B cell (primary cell): Measurements from ENCODE around the gene NFE2L1. TPM values are rescaled to one million over a fixed set of nuclear protein-coding genes. Genes with fewer than 3 reads are reported as not detected.

ENCODE experiments used
- ATAC-seq: fragments of 200-7000 bp; cut with Tn5 transposase; one replicate; pipeline ENCODE4 v1.10.0; 2021; ENCODE audit warnings: low read depth, mild to moderate bottlenecking, moderate number of reproducible peaks, moderate library complexity
- CTCF ChIA-PET: fragments of 350-600 bp; sonication (Branson Sonifier 250); formaldehyde crosslinking; loops from one replicate; lab custom pipeline; 2021; ENCODE audit warnings: antibody characterized with exemption, inconsistent platforms; lab: Charles Lee
- POLR2A ChIA-PET: fragments of 350-600 bp; sonication (Branson Sonifier 250); formaldehyde crosslinking; loops from one replicate; lab custom pipeline; 2021; ENCODE audit warnings: antibody characterized with exemption; lab: Charles Lee
- DNase-seq: peaks from one replicate; pipeline ENCODE4 v3.0.0; 2013
- H2AFZ ChIP-seq: 2 replicates; pipeline ENCODE4 v1.6.1; 2012; ENCODE audit warnings: mild to moderate bottlenecking, low read depth, low read length; ENCODE audit not compliant: insufficient read depth, poor library complexity, severe bottlenecking
- H3K27ac ChIP-seq, 2 donors: 1 replicate in 1 of 2; 2 replicates in 1 of 2; pipeline ENCODE4 v1.5.1; 2012 to 2013; ENCODE audit warnings: low read length in 2 of 2, mild to moderate bottlenecking in 2 of 2, moderate library complexity in 1 of 2
- H3K27me3 ChIP-seq, 4 experiments: fragments of 200-600 bp in 1 of 4; sonication (generic) in 1 of 4; replicated peaks in 1 of 4; 1 replicate in 2 of 4; 2 replicates in 2 of 4; pipeline versions ENCODE4 v1.6.1 to v1.7.0; 2013 to 2016; ENCODE audit warnings: low read length in 3 of 4, mild to moderate bottlenecking in 2 of 4, mixed read lengths in 1 of 4, moderate library complexity in 1 of 4; ENCODE audit not compliant: insufficient read depth in 4 of 4, control insufficient read depth in 3 of 4; ENCODE audit errors: control extremely low read depth in 1 of 4
- H3K36me3 ChIP-seq, 2 experiments: replicated peaks in 1 of 2; 1 replicate in 1 of 2; 2 replicates in 1 of 2; pipeline versions ENCODE4 v1.6.1 to v1.7.1; 2013; ENCODE audit warnings: low read length in 1 of 2; ENCODE audit not compliant: insufficient read depth in 2 of 2, control insufficient read depth in 1 of 2; ENCODE audit errors: control extremely low read depth in 1 of 2, extremely low read depth in 1 of 2
- H3K4me1 ChIP-seq, 2 donors: fragments of 200-600 bp in 1 of 2; sonication (generic) in 1 of 2; 1 replicate in 1 of 2; 2 replicates in 1 of 2; pipeline versions ENCODE4 v1.5.1 to v1.6.1; 2013 to 2017; ENCODE audit warnings: low read length in 2 of 2; ENCODE audit not compliant: control insufficient read depth in 2 of 2, insufficient read depth in 2 of 2
- H3K4me2 ChIP-seq: replicated peaks from 2 replicates; pipeline ENCODE3; 2012; ENCODE audit warnings: mild to moderate bottlenecking, low read depth, low read length; ENCODE audit not compliant: poor library complexity, severe bottlenecking
- H3K4me3 ChIP-seq, 5 experiments: fragments of 200-600 bp in 1 of 5; sonication (generic) in 1 of 5; 1 replicate in 3 of 5; 2 replicates in 2 of 5; pipeline versions ENCODE4 v1.5.1 to v1.7.0; 2011 to 2016; ENCODE audit warnings: low read length in 4 of 5, mild to moderate bottlenecking in 4 of 5, low read depth in 2 of 5, control low read depth in 1 of 5, moderate library complexity in 1 of 5; ENCODE audit not compliant: insufficient read depth in 1 of 5; ENCODE audit errors: control extremely low read depth in 1 of 5, extremely low read depth in 1 of 5
- H3K79me2 ChIP-seq: fragments of 200-600 bp; sonication (generic); one replicate; pipeline ENCODE4 v1.6.0; 2016; ENCODE audit warnings: low read length; ENCODE audit not compliant: control insufficient read depth, insufficient read depth
- H3K9ac ChIP-seq: fragments of 200-600 bp; sonication (generic); 2 replicates; pipeline ENCODE4 v1.6.1; 2017; ENCODE audit warnings: mild to moderate bottlenecking, low read length, moderate library complexity
- H3K9me3 ChIP-seq, 3 donors: one replicate each; pipeline versions ENCODE4 v1.6.1 to v1.7.1; 2013; ENCODE audit warnings: low read length in 2 of 3; ENCODE audit not compliant: control insufficient read depth in 2 of 3, insufficient read depth in 1 of 3; ENCODE audit errors: control extremely low read depth in 1 of 3
- H4K20me1 ChIP-seq: 2 replicates; pipeline ENCODE4 v1.6.0; 2012; ENCODE audit warnings: mild to moderate bottlenecking, low read length; ENCODE audit not compliant: insufficient read depth, control insufficient read depth, poor library complexity, severe bottlenecking
- H3K27ac Mint-ChIP-seq: one replicate; pipeline ENCODE4 v1.8.0; 2021; ENCODE audit warnings: mixed read lengths
- H3K27me3 Mint-ChIP-seq: one replicate; pipeline ENCODE4 v1.8.0; 2021; ENCODE audit warnings: mixed read lengths
- H3K4me1 Mint-ChIP-seq: one replicate; pipeline ENCODE4 v1.8.0; 2021; ENCODE audit warnings: mixed read lengths
- H3K4me3 Mint-ChIP-seq: one replicate; pipeline ENCODE4 v1.8.0; 2021; ENCODE audit warnings: mixed read lengths
- H3K9me3 Mint-ChIP-seq: one replicate; pipeline ENCODE4 v1.8.0; 2022; ENCODE audit warnings: mixed read lengths; ENCODE audit not compliant: insufficient read depth
- EZH2 ChIP-seq: IDR thresholded peaks from 2 replicates; pipeline ENCODE4 v1.6.1; 2012; ENCODE audit warnings: borderline replicate concordance, low read depth, mild to moderate bottlenecking, moderate library complexity, low read length; ENCODE audit not compliant: insufficient read depth, poor library complexity, severe bottlenecking
- WGBS: methylation state at CpG from one replicate; pipeline ENCODE4 v1.1.5; 2013; ENCODE audit warnings: missing lambda C conversion rate; ENCODE audit not compliant: insufficient coverage; 5-methylcytosine and 5-hydroxymethylcytosine counted together
- intact Hi-C: fragments of 100-400 bp; cut with micrococcal nuclease; formaldehyde crosslinking; loops from one replicate; pipeline ENCODE4 v1.10.0; 2022
- polyA plus RNA-seq: library from polyadenylated mRNA; depleted of rRNA; stranded (reverse); fragments of >200 nt; gene quantifications from 2 replicates; pipeline ENCODE4 v1.2.3, GENCODE V29; 2012
- total RNA-seq, 2 donors: library from RNA; stranded (reverse); fragments of 120-200 nt in 1 of 2; gene quantifications; 1 replicate in 1 of 2; 2 replicates in 1 of 2; pipeline versions ENCODE4 v1.2.3 to v1.2.4, GENCODE V29; 2013 to 2022
- TF ChIP-seq, protein P1 (sequence below): fragments of 200-600 bp; IDR thresholded peaks from one replicate; pipeline ENCODE4 v1.8.0; 2022; ENCODE audit warnings: antibody characterized with exemption, mild to moderate bottlenecking

The NFE2L1 gene
- total and polyA plus RNA-seq, 2 donors (not counting 1 experiment from before 2014, with no cell fraction given) = 25.2 to 66.4 TPM

DNA sequence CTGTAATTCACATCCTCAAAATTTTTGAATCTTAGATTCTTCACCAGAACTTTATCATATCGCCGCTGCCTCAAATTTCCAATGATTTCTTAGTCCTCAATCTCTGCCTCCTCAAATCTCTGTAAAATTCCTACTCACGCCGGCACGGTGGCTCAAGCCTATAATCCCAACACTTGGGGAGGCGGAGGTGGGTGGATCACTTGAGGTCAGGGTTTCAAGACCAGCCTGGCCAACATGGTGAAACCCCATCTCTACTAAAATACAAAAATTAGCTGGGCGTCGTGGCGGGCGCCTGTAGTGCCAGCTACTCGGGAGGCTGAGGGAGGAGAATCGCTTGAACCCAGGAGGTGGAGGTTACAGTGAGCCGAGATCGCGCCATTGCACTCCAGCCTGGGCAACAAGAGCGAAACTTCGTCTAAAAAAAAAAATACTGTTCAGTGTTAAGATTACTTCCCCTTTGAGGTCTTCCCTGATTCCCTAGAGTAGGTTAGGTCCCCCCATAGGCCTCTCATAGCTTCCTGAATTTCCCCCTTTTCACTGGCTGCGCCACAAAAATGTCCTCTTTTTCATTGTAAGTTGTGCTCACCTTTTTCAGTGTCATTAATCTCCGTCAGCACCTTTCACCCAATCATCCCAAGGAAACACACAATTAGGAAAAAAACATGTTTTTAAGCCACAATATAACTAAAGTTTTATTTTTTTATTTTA, 54.0 kb downstream of the NFE2L1 start:
- WGBS = 7% methylated on average over 2 of the region's 19 CpGs
- peaks cover 45% of the 10 kb centered on the region for H3K4me1 Mint-ChIP-seq
- Histone ChIP-seq H3K4me3 (peak overlapping the region in 3 of 5 experiments; percentile 68 to 85 (median 77)), H3K9ac (no peak overlapping the region), H3K36me3 (no peaks in the 10 kb centered on the region), H2AFZ (no peak overlapping the region), H3K27me3 (no peaks in the 10 kb centered on the region), H3K27ac (no peak overlapping the region), H4K20me1 (peaks cover 14% of the 10 kb centered on the region), H3K4me1 (peaks cover 24 to 38% of the 10 kb centered on the region in 2 donors), H3K79me2 (peaks cover 40% of the 10 kb centered on the region), H3K4me2 (peak overlapping the region; percentile 84), H3K9me3 (peaks cover 0 to 4% (median 4%) of the 10 kb centered on the region in 3 donors)
- no peaks in the 10 kb centered on the region for H3K27me3 Mint-ChIP-seq
- DNase-seq (peak; percentile 53), ATAC-seq (no peak)
- ChIA-PET CTCF (interaction anchor here (0.9 to 2.9 kb wide), 6 partner anchors 9 to 77 kb away, joined by 3 to 13 read pairs (median 4); no protein-coding TSS in a partner anchor), POLR2A (interaction anchor here (2.2 kb wide), 1 partner anchor 9 kb away, joined by 8 read pairs; no protein-coding TSS in a partner anchor)
- intact Hi-C loops = loop anchor here (10.0 kb wide), 2 partner anchors 803 to 1093 kb away; partner anchors contain the start of gene UBE2Z
- peak overlapping the region; percentile 69 for H3K27ac Mint-ChIP-seq
- H3K9me3 Mint-ChIP-seq = no peaks in the 10 kb centered on the region
- TF ChIP-seq EZH2 = no peak
- H3K4me3 Mint-ChIP-seq = peak overlapping the region; percentile 91

DNA sequence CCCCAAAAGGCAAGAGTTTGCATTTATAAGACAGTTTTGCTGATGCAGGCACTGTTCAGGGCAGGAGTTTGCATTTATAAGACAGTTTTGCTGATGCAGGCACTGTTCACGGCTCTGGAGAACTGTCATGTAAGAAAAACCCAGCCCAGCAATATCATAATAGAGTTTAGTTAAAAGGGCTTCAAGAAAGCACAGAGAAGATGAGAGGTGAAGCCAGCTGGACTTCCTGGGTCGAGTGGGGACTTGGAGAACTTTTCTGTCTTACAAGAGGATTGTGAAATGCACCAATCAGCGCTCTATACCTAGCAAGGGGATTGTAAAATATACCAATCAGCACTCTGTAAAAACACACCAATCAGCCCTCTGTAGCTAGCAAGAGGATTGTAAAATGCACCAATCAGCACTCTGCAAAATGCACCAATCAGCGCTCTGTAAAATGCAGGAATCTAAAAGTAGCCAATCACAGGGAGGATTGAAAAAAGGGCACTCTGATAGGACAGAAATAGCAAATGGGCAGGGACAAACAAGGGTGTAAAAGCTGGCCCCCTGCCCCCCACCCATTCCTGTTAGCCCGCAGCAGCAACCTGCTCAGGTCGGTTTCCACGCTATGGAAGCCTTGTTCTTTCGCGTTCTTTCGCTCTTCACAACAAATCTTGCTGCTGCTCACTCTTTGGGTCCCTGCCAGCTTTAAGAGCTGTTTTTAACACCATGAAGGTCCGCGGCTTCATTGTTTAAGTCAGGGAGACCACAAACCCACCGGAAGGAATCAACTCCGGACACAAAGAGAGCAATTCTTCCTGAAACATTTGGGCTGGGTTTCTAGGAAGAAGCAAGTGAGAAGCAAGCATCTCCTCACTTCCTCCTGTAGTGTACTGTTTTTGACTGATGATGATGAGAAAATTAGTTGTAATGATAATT, 54.9 kb downstream of the NFE2L1 start:
- peaks cover 0 to 4% (median 4%) of the 10 kb centered on the region in 3 donors for H3K9me3 ChIP-seq
- CTCF ChIA-PET = interaction anchor here (0.6 to 2.6 kb wide), 7 partner anchors 8 to 78 kb away, joined by 3 to 6 read pairs (median 3); no protein-coding TSS in a partner anchor
- Mint-ChIP-seq H3K27me3 (no peaks in the 10 kb centered on the region), H3K27ac (peak overlapping the region; percentile 24), H3K9me3 (no peaks in the 10 kb centered on the region), H3K4me1 (peaks cover 45% of the 10 kb centered on the region), H3K4me3 (peak overlapping the region; percentile 29)
- H3K4me1 ChIP-seq = peaks cover 21 to 38% of the 10 kb centered on the region in 2 donors
- H3K9ac ChIP-seq = no peak overlapping the region
- peaks cover 5% of the 10 kb centered on the region for H4K20me1 ChIP-seq
- H3K36me3 ChIP-seq = no peaks in the 10 kb centered on the region
- no peak for ATAC-seq
- peak overlapping the region; percentile 46 for H2AFZ ChIP-seq
- H3K4me2 ChIP-seq = peak overlapping the region; percentile 30
- no peaks in the 10 kb centered on the region for H3K27me3 ChIP-seq
- no peak overlapping the region for H3K4me3 ChIP-seq
- intact Hi-C loops = loop anchor here (10.0 kb wide), 2 partner anchors 802 to 1092 kb away; partner anchors contain the start of gene UBE2Z
- 13% methylated on average over 8 of the region's 14 CpGs for WGBS
- no peak for TF ChIP-seq EZH2
- TF ChIP-seq, protein P1, sequence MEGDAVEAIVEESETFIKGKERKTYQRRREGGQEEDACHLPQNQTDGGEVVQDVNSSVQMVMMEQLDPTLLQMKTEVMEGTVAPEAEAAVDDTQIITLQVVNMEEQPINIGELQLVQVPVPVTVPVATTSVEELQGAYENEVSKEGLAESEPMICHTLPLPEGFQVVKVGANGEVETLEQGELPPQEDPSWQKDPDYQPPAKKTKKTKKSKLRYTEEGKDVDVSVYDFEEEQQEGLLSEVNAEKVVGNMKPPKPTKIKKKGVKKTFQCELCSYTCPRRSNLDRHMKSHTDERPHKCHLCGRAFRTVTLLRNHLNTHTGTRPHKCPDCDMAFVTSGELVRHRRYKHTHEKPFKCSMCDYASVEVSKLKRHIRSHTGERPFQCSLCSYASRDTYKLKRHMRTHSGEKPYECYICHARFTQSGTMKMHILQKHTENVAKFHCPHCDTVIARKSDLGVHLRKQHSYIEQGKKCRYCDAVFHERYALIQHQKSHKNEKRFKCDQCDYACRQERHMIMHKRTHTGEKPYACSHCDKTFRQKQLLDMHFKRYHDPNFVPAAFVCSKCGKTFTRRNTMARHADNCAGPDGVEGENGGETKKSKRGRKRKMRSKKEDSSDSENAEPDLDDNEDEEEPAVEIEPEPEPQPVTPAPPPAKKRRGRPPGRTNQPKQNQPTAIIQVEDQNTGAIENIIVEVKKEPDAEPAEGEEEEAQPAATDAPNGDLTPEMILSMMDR = no peak
- DNase-seq = peak; percentile 54
- no peak overlapping the region for H3K27ac ChIP-seq
- POLR2A ChIA-PET = no interaction called here
- peaks cover 36% of the 10 kb centered on the region for H3K79me2 ChIP-seq
